Measurements from ENCODE around the gene NECAB3.

The NECAB3 gene

DNA sequence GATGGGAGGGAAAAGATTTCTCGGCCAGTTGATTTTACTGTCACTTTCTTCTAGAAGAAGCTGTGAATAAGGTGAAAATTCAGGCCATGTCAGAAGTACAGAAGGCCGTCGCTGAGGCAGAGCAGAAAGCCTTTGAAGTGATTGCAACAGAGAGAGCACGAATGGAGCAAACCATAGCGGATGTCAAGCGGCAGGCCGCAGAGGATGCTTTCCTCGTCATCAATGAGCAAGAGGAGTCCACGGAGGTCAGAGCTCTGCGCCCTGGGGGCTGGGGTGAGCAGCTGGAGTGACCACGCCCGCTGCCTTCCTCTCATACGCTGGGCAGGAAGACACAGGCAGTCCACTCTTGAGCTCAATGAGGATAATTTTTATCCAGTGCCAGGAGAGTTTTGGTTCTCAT, 33.9 kb downstream of the NECAB3 start:
- TF ChIP-seq NFIC (IDR thresholded peaks at IDR 0.05) (no peak), RAD21 (IDR thresholded peaks at IDR 0.05; ENCODE audit: low read depth) (no peak), TCF12 (IDR thresholded peaks at IDR 0.05; ENCODE audit: low read depth) (no peak), ZBTB7A (IDR thresholded peaks at IDR 0.05; ENCODE audit: low read depth) (no peak), FOXM1 (IDR thresholded peaks at IDR 0.05; ENCODE audit: borderline replicate concordance, low read depth) (no peak), EP300 (IDR thresholded peaks at IDR 0.05; ENCODE audit: borderline replicate concordance) (no peak), EGR1 (IDR thresholded peaks at IDR 0.05) (no peak), TAF1 (IDR thresholded peaks at IDR 0.05; ENCODE audit: low read depth) (no peak), CEBPB (IDR thresholded peaks at IDR 0.05) (no peak)
- TF ChIP-seq, protein P1, sequence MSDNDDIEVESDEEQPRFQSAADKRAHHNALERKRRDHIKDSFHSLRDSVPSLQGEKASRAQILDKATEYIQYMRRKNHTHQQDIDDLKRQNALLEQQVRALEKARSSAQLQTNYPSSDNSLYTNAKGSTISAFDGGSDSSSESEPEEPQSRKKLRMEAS (IDR thresholded peaks at IDR 0.05) = no peak
- TF ChIP-seq, protein P2, sequence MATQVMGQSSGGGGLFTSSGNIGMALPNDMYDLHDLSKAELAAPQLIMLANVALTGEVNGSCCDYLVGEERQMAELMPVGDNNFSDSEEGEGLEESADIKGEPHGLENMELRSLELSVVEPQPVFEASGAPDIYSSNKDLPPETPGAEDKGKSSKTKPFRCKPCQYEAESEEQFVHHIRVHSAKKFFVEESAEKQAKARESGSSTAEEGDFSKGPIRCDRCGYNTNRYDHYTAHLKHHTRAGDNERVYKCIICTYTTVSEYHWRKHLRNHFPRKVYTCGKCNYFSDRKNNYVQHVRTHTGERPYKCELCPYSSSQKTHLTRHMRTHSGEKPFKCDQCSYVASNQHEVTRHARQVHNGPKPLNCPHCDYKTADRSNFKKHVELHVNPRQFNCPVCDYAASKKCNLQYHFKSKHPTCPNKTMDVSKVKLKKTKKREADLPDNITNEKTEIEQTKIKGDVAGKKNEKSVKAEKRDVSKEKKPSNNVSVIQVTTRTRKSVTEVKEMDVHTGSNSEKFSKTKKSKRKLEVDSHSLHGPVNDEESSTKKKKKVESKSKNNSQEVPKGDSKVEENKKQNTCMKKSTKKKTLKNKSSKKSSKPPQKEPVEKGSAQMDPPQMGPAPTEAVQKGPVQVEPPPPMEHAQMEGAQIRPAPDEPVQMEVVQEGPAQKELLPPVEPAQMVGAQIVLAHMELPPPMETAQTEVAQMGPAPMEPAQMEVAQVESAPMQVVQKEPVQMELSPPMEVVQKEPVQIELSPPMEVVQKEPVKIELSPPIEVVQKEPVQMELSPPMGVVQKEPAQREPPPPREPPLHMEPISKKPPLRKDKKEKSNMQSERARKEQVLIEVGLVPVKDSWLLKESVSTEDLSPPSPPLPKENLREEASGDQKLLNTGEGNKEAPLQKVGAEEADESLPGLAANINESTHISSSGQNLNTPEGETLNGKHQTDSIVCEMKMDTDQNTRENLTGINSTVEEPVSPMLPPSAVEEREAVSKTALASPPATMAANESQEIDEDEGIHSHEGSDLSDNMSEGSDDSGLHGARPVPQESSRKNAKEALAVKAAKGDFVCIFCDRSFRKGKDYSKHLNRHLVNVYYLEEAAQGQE (IDR thresholded peaks at IDR 0.05; ENCODE audit: low read depth) = no peak
- TF ChIP-seq, protein P3, sequence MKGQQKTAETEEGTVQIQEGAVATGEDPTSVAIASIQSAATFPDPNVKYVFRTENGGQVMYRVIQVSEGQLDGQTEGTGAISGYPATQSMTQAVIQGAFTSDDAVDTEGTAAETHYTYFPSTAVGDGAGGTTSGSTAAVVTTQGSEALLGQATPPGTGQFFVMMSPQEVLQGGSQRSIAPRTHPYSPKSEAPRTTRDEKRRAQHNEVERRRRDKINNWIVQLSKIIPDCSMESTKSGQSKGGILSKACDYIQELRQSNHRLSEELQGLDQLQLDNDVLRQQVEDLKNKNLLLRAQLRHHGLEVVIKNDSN (IDR thresholded peaks at IDR 0.05) = no peak

DNA sequence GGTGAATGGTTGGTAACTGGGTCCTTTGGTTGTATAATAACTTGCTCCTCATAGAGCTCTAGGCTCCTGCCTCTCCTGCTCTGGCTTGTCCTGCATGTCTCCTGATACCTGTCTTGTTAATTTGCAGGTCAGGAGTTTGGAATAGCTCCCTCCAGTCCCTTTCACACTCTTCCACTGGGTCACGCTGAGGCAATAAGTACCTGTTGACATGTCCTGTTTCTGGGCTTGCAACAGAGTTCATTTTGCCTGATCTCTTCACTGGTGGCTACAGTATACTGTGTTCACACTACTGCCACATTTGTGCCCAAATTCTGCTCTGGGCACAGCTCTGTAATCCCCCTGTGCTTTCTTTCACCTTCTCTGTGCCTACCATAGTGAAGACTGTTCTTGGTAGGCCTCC, 37.5 kb downstream of the NECAB3 start:
- TF ChIP-seq CREB1 (IDR thresholded peaks at IDR 0.05; ENCODE audit: low read depth) (no peak), NFIC (IDR thresholded peaks at IDR 0.05) (no peak), RAD21 (IDR thresholded peaks at IDR 0.05; ENCODE audit: low read depth) (no peak), TAF1 (IDR thresholded peaks at IDR 0.05; ENCODE audit: low read depth) (no peak), EP300 (IDR thresholded peaks at IDR 0.05; ENCODE audit: borderline replicate concordance) (no peak), YY1 (IDR thresholded peaks at IDR 0.05; ENCODE audit: low read depth) (no peak), FOXM1 (IDR thresholded peaks at IDR 0.05; ENCODE audit: borderline replicate concordance, low read depth) (no peak)
- TF ChIP-seq, protein P2 (IDR thresholded peaks at IDR 0.05; ENCODE audit: low read depth) = no peak
- TF ChIP-seq, protein P3 (IDR thresholded peaks at IDR 0.05) = no peak

DNA sequence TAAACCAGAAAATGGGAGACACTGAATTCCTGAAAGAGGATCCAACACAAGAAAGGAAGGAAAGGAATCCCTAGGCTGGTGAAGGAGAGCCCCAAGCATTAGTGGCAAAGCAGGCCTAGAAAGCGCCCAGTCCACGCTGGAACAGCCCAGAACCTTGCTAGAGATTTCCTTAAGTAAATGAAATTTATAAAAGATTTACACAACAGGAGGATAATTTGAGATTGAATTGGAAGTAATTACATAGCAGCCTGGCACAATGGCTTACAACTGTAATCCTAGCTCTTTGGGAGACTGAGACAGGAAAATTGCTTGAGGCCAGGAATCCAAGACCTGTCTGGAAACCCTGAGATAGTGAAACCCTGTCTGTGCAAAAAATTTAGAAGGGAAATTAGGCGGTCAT, 38.9 kb downstream of the NECAB3 start:
- TF ChIP-seq EP300 (IDR thresholded peaks at IDR 0.05; ENCODE audit: borderline replicate concordance) (no peak), YY1 (IDR thresholded peaks at IDR 0.05; ENCODE audit: low read depth) (no peak)
- TF ChIP-seq, protein P1 (IDR thresholded peaks at IDR 0.05) = no peak

DNA sequence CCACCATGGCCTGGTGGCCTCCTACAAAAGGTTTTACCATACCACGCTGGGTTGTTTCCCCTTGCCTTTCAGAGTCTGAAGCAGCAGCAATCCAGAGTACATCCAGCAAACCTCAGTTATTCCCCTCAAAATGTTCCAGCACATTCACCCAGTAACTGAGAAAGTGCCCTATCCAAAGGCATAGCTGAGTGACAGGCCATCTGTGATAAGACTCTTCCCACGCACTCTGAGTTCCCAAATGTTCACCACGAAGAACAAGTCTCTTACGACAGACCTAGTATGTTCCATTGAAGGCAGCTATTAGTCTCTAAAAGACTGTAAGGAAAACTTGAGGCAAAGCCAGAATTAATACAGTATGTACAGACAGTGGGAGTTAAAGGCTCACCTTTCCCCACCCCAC, 43.7 kb downstream of the NECAB3 start:
- no peak for TF ChIP-seq EGR1 (IDR thresholded peaks at IDR 0.05)
- no peak for TF ChIP-seq TAF1 (IDR thresholded peaks at IDR 0.05; ENCODE audit: low read depth)
- TF ChIP-seq CEBPB (IDR thresholded peaks at IDR 0.05) = no peak
- TF ChIP-seq, protein P3 (IDR thresholded peaks at IDR 0.05) = no peak
- no peak for TF ChIP-seq FOXM1 (IDR thresholded peaks at IDR 0.05; ENCODE audit: borderline replicate concordance, low read depth)
- TF ChIP-seq NFIC (IDR thresholded peaks at IDR 0.05) = no peak
- TF ChIP-seq, protein P2 (IDR thresholded peaks at IDR 0.05; ENCODE audit: low read depth) = no peak
- no peak for TF ChIP-seq CREB1 (IDR thresholded peaks at IDR 0.05; ENCODE audit: low read depth)

DNA sequence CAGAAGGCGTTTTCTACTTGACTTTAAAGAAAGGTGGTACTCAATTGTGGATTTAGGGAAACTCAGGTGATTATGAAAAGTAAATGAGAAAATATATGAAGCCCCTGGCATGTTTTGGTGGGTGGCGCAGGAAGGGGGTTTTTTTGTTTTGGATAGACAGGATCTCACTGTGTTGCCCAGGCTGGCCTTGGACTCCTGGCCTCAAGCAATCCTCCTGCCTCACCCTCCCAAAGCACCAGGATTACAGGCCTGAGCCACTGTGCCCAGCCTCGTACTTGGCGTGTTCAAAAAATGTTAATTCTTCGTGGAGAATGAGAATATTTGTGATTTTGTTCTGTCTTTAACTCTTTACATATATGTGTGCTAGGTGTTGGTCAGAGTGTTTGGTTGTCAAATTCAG, 44.2 kb downstream of the NECAB3 start:
- TF ChIP-seq YY1 (IDR thresholded peaks at IDR 0.05; ENCODE audit: low read depth) (no peak), TCF12 (IDR thresholded peaks at IDR 0.05; ENCODE audit: low read depth) (no peak), TEAD4 (IDR thresholded peaks at IDR 0.05) (no peak), FOXM1 (IDR thresholded peaks at IDR 0.05; ENCODE audit: borderline replicate concordance, low read depth) (no peak), EP300 (IDR thresholded peaks at IDR 0.05; ENCODE audit: borderline replicate concordance) (no peak), RAD21 (IDR thresholded peaks at IDR 0.05; ENCODE audit: low read depth) (no peak), NFIC (IDR thresholded peaks at IDR 0.05) (no peak), CREB1 (IDR thresholded peaks at IDR 0.05; ENCODE audit: low read depth) (no peak), CEBPB (IDR thresholded peaks at IDR 0.05) (no peak), TAF1 (IDR thresholded peaks at IDR 0.05; ENCODE audit: low read depth) (no peak), EGR1 (IDR thresholded peaks at IDR 0.05) (no peak)
- TF ChIP-seq, protein P3 (IDR thresholded peaks at IDR 0.05) = no peak
- TF ChIP-seq, protein P1 (IDR thresholded peaks at IDR 0.05) = no peak
- TF ChIP-seq, protein P2 (IDR thresholded peaks at IDR 0.05; ENCODE audit: low read depth) = no peak

All from Ishikawa (cell line).